ENCODE measurements around the gene XKR8. TPM values are rescaled to one million over a fixed set of nuclear protein-coding genes. Genes with fewer than 3 reads are reported as not detected.
A peak's percentile ranks its signal among the peaks of the same experiment; 100 is the strongest.

Gene XKR8
- total and polyA plus RNA-seq, 9 of the 15 experiments (the other 6 are each of a cell fraction or from before 2014, with no cell fraction given): 0.45 to 2.8 (median 1.7) TPM

DNA sequence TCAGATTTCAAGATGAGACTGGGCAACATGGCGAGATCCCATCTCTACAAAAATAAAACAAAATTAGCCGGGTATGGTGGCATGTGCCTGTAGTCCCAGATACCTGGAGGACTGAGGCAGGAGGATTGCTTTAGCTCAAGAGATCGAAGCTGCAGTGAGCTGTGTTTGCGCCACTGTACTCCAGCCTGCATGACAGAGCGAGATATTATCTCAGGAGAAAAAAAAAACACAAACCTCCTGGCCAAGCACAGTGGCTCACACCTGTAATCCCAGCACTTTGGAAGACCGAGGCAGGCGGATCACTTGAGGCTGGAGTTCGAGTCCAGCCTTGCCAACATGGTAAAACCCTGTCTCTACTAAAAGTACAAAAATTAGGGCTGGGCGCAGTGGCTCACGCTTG lies 42.8 kb downstream of the XKR8 start (continued):
- TF ChIP-seq, protein P1, sequence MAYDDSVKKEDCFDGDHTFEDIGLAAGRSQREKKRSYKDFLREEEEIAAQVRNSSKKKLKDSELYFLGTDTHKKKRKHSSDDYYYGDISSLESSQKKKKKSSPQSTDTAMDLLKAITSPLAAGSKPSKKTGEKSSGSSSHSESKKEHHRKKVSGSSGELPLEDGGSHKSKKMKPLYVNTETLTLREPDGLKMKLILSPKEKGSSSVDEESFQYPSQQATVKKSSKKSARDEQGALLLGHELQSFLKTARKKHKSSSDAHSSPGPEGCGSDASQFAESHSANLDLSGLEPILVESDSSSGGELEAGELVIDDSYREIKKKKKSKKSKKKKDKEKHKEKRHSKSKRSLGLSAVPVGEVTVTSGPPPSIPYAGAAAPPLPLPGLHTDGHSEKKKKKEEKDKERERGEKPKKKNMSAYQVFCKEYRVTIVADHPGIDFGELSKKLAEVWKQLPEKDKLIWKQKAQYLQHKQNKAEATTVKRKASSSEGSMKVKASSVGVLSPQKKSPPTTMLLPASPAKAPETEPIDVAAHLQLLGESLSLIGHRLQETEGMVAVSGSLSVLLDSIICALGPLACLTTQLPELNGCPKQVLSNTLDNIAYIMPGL (CRISPR knock-in tag; IDR thresholded peaks at IDR 0.05): no peak
- TF ChIP-seq MBD2 (IDR thresholded peaks at IDR 0.05; ENCODE audit: borderline replicate concordance, low read depth) (no peak), MYC (IDR thresholded peaks at IDR 0.05; ENCODE audit: low read depth, low read length) (no peak), MYC (CRISPR knock-in tag; IDR thresholded peaks at IDR 0.05; ENCODE audit: borderline replicate concordance, low read depth) (no peak), ZNF444 (CRISPR knock-in tag; IDR thresholded peaks at IDR 0.05) (no peak), L3MBTL2 (IDR thresholded peaks at IDR 0.05) (peak; percentile 49; the same call in 1 of the 2 replicates), HNRNPH1 (optimal IDR thresholded peaks at IDR 0.05; ENCODE audit: low read depth, low read length) (no peak), EWSR1 (IDR thresholded peaks at IDR 0.05; ENCODE audit: borderline replicate concordance, low read depth, partially characterized antibody) (no peak), NFE2 (IDR thresholded peaks at IDR 0.05; ENCODE audit: low read depth) (peak; percentile 89), HIVEP1 (CRISPR knock-in tag; IDR thresholded peaks at IDR 0.05) (no peak), CBX1 (IDR thresholded peaks at IDR 0.05; ENCODE audit: low read depth) (no peak), ADNP (tag; IDR thresholded peaks at IDR 0.05) (no peak), MAFF (IDR thresholded peaks at IDR 0.05; ENCODE audit: low read length) (peak; percentile 57; the same call in 1 of the 2 replicates), SMARCE1 (IDR thresholded peaks at IDR 0.05) (peak; percentile 62), KDM4B (IDR thresholded peaks at IDR 0.05; ENCODE audit: borderline replicate concordance in 2 of 2, low read depth in 1 of 2) (no peak)
- TF ChIP-seq, protein P2, sequence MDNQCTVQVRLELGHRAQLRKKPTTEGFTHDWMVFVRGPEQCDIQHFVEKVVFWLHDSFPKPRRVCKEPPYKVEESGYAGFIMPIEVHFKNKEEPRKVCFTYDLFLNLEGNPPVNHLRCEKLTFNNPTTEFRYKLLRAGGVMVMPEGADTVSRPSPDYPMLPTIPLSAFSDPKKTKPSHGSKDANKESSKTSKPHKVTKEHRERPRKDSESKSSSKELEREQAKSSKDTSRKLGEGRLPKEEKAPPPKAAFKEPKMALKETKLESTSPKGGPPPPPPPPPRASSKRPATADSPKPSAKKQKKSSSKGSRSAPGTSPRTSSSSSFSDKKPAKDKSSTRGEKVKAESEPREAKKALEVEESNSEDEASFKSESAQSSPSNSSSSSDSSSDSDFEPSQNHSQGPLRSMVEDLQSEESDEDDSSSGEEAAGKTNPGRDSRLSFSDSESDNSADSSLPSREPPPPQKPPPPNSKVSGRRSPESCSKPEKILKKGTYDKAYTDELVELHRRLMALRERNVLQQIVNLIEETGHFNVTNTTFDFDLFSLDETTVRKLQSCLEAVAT (IDR thresholded peaks at IDR 0.05): no peak
- TF ChIP-seq, protein P3, sequence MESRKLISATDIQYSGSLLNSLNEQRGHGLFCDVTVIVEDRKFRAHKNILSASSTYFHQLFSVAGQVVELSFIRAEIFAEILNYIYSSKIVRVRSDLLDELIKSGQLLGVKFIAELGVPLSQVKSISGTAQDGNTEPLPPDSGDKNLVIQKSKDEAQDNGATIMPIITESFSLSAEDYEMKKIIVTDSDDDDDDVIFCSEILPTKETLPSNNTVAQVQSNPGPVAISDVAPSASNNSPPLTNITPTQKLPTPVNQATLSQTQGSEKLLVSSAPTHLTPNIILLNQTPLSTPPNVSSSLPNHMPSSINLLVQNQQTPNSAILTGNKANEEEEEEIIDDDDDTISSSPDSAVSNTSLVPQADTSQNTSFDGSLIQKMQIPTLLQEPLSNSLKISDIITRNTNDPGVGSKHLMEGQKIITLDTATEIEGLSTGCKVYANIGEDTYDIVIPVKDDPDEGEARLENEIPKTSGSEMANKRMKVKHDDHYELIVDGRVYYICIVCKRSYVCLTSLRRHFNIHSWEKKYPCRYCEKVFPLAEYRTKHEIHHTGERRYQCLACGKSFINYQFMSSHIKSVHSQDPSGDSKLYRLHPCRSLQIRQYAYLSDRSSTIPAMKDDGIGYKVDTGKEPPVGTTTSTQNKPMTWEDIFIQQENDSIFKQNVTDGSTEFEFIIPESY (CRISPR knock-in tag; IDR thresholded peaks at IDR 0.05): peak; percentile 57; the same call in 1 of the 2 replicates
